Thyroid gland (tissue), 4 donors: ENCODE measurements around the gene PIN1.

Experiments
- POLR2A ChIP-seq, 2 donors: fragments of 450-650 bp; IDR thresholded peaks; one replicate each; pipeline ENCODE4 v1.6.1; 2017; ENCODE audit warnings: antibody characterized with exemption in 2 of 2, mild to moderate bottlenecking in 2 of 2, moderate library complexity in 1 of 2
- TF ChIP-seq, protein P1 (sequence below), 6 experiments: fragments of 200-600 bp in 3 of 6; fragments of 450-650 bp in 3 of 6; sonication (generic) in 3 of 6; IDR thresholded peaks; one replicate each; pipeline ENCODE4 v1.5.1; 2016 to 2019; ENCODE audit warnings: antibody characterized with exemption in 6 of 6, mild to moderate bottlenecking in 2 of 6, inconsistent platforms in 1 of 6, moderate library complexity in 1 of 6

DNA sequence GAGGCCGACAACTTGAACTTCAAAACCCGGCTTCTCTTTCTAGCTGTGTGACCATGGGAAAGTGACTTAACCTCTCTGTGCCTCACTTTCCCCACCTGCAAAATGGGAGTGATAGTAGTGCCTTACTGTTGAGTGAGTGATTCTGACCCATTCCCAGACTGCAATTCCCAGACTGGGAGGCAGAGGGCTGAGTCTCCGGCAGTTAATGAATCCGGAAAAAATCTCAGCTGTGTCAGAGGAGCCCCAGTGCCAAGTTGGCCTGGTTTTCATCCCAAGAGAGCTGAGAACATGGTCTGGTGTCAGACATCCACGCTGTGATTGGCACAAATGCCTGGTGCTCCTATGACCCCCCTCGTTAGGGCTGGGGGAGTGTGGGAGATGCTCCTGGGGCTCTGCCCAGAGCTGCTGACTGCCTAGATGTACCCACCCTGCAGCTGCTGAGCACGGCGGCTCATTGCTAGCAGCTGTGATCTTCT, 50.0 kb downstream of the PIN1 start:
- TF ChIP-seq, protein P1, sequence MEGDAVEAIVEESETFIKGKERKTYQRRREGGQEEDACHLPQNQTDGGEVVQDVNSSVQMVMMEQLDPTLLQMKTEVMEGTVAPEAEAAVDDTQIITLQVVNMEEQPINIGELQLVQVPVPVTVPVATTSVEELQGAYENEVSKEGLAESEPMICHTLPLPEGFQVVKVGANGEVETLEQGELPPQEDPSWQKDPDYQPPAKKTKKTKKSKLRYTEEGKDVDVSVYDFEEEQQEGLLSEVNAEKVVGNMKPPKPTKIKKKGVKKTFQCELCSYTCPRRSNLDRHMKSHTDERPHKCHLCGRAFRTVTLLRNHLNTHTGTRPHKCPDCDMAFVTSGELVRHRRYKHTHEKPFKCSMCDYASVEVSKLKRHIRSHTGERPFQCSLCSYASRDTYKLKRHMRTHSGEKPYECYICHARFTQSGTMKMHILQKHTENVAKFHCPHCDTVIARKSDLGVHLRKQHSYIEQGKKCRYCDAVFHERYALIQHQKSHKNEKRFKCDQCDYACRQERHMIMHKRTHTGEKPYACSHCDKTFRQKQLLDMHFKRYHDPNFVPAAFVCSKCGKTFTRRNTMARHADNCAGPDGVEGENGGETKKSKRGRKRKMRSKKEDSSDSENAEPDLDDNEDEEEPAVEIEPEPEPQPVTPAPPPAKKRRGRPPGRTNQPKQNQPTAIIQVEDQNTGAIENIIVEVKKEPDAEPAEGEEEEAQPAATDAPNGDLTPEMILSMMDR (IDR thresholded peaks at IDR 0.05) = no peak
- no peak for TF ChIP-seq POLR2A (IDR thresholded peaks at IDR 0.05)
